GM12872 (cell line): ENCODE results near the gene ADAMTS17.

Experiments
- CTCF ChIP-seq: IDR thresholded peaks from 3 replicates; pipeline ENCODE4 v1.5.1; 2011; ENCODE audit warnings: low read depth, mild to moderate bottlenecking, low read length, moderate library complexity; ENCODE audit not compliant: insufficient read depth

The ADAMTS17 gene

GRCh38 chr15:100111125-100112060 lies 230.4 kb downstream of the ADAMTS17 start:
- no peak for TF ChIP-seq CTCF

GRCh38 chr15:100109486-100110035 lies 232.2 kb downstream of the ADAMTS17 start:
- no peak for TF ChIP-seq CTCF

GRCh38 chr15:100108846-100109245 lies 232.9 kb downstream of the ADAMTS17 start:
- TF ChIP-seq CTCF = no peak

- TF ChIP-seq CTCF = no peak
These were observed 233.4 kb downstream of the ADAMTS17 start for GRCh38 chr15:100108346-100108745.

GRCh38 chr15:100107606-100108225 lies 234.1 kb downstream of the ADAMTS17 start:
- no peak for TF ChIP-seq CTCF

- no peak for TF ChIP-seq CTCF
These were observed 234.6 kb downstream of the ADAMTS17 start for GRCh38 chr15:100107151-100107550.

GRCh38 chr15:100106732-100107131 lies 235.0 kb downstream of the ADAMTS17 start:
- no peak for TF ChIP-seq CTCF
